NCI-H774 (cell line): ENCODE data around the gene FGGY.
A peak's percentile ranks its signal among the peaks of the same experiment; 100 is the strongest.

Source experiments
- DNase-seq: peaks from one replicate; lab custom pipeline; 2025; lab: John Stamatoyannopoulos, UW

FGGY gene

GRCh38 chr1:59766227-59766855 is 469.4 kb downstream of the FGGY start:
- DNase-seq, result no peak

- no peak for DNase-seq
These were observed 470.2 kb downstream of the FGGY start for GRCh38 chr1:59767119-59767518.

GRCh38 chr1:59768792-59769735 is 472.2 kb downstream of the FGGY start:
- DNase-seq, result peak; percentile 56

- DNase-seq, result no peak
These were observed 472.8 kb downstream of the FGGY start for GRCh38 chr1:59769736-59770095.

- DNase-seq, result no peak
These were observed 474.5 kb downstream of the FGGY start for GRCh38 chr1:59771361-59771760.

GRCh38 chr1:59775480-59775879 is 478.6 kb downstream of the FGGY start:
- DNase-seq, result no peak

GRCh38 chr1:59776960-59777852 is 480.3 kb downstream of the FGGY start:
- DNase-seq, result no peak

- no peak for DNase-seq
These were observed 483.1 kb downstream of the FGGY start for GRCh38 chr1:59779949-59780348.

- DNase-seq, result no peak
These were observed 491.9 kb downstream of the FGGY start for GRCh38 chr1:59788825-59789224.

GRCh38 chr1:59798600-59798999 is 501.7 kb downstream of the FGGY start:
- no peak for DNase-seq

- no peak for DNase-seq
These were observed 506.7 kb downstream of the FGGY start for GRCh38 chr1:59803458-59804038.

- DNase-seq, result no peak
These were observed 507.4 kb downstream of the FGGY start for GRCh38 chr1:59804301-59804700.

GRCh38 chr1:59805554-59805953 is 508.7 kb downstream of the FGGY start:
- no peak for DNase-seq
